H1 (cell line): ENCODE results near the gene KRTAP12-3. TPM values are rescaled to one million over a fixed set of nuclear protein-coding genes. Genes with fewer than 3 reads are reported as not detected.

Source experiments
- CTCF ChIA-PET: fragments of 300-600 bp; sonication (Branson Sonifier 250); formaldehyde crosslinking; loops from one replicate; lab custom pipeline; 2021; ENCODE audit not compliant: partially characterized antibody; lab: Charles Lee
- POLR2A ChIA-PET: fragments of 300-600 bp; sonication (Branson Sonifier 250); formaldehyde crosslinking; loops from one replicate; lab custom pipeline; 2021; ENCODE audit warnings: inconsistent platforms; ENCODE audit not compliant: partially characterized antibody; lab: Charles Lee
- DNase-seq, 2 experiments: peaks; one replicate each; pipeline versions ENCODE4 v3.0.0 to v3.0.0-alpha.2; 2010 to 2022; ENCODE audit warnings: low spot score in 2 of 2, low read depth in 1 of 2, mixed read lengths in 1 of 2
- FAIRE-seq: peaks from 2 replicates; lab custom pipeline; 2011; peaks lifted over from hg19 to GRCh38; lab: Jason Lieb, UNC
- H2AFZ ChIP-seq: 2 replicates; pipeline ENCODE4 v1.8.1; 2012; ENCODE audit warnings: low read length, inconsistent platforms
- H2AK5ac ChIP-seq: 2 replicates; pipeline ENCODE4 v1.6.1; 2013; ENCODE audit warnings: low read depth, low read length
- H2BK120ac ChIP-seq: replicated peaks from 2 replicates; pipeline ENCODE3; 2013; ENCODE audit warnings: low read depth, low read length, inconsistent platforms
- H2BK12ac ChIP-seq: 2 replicates; pipeline ENCODE4 v1.6.1; 2013; ENCODE audit warnings: low read depth, low read length
- H2BK15ac ChIP-seq: 2 replicates; pipeline ENCODE4 v1.6.1; 2013; ENCODE audit warnings: low read length
- H2BK20ac ChIP-seq: 2 replicates; pipeline ENCODE4 v1.6.1; 2013; ENCODE audit warnings: low read length
- H2BK5ac ChIP-seq: 2 replicates; pipeline ENCODE4 v1.6.1; 2013; ENCODE audit warnings: low read depth, low read length
- H3K14ac ChIP-seq: 2 replicates; pipeline ENCODE4 v1.6.1; 2013; ENCODE audit warnings: inconsistent platforms; ENCODE audit not compliant: insufficient read length
- H3K18ac ChIP-seq: 2 replicates; pipeline ENCODE4 v1.6.1; 2013; ENCODE audit warnings: low read length; ENCODE audit errors: extremely low read depth
- H3K23ac ChIP-seq: 2 replicates; pipeline ENCODE4 v1.6.1; 2013; ENCODE audit warnings: inconsistent platforms; ENCODE audit not compliant: insufficient read length
- H3K23me2 ChIP-seq: 2 replicates; pipeline ENCODE4 v1.6.1; 2013; ENCODE audit warnings: low read depth, low read length
- H3K27ac ChIP-seq: 2 replicates; pipeline ENCODE4 v1.6.1; 2011; ENCODE audit warnings: low read depth, low read length, inconsistent platforms
- H3K27me3 ChIP-seq, 4 experiments: replicated peaks in 1 of 4; 1 replicate in 1 of 4; 2 replicates in 3 of 4; pipeline versions ENCODE4 v1.6.1 to v1.8.1; 2011 to 2013; ENCODE audit warnings: low read length in 3 of 4, mild to moderate bottlenecking in 3 of 4, inconsistent platforms in 2 of 4, mixed read lengths in 2 of 4, moderate library complexity in 1 of 4; ENCODE audit not compliant: control insufficient read depth in 3 of 4, insufficient read depth in 3 of 4; ENCODE audit errors: extremely low read depth in 1 of 4
- H3K36me3 ChIP-seq, 4 experiments: 2 replicates each; pipeline versions ENCODE4 v1.6.1 to v1.8.1; 2011 to 2013; ENCODE audit warnings: mild to moderate bottlenecking in 4 of 4, low read length in 3 of 4, moderate library complexity in 2 of 4, control low read depth in 1 of 4, inconsistent platforms in 1 of 4; ENCODE audit not compliant: insufficient read depth in 4 of 4, control insufficient read depth in 2 of 4
- H3K4ac ChIP-seq: replicated peaks from 2 replicates; pipeline ENCODE3; 2013; ENCODE audit warnings: low read length, low read depth, mixed read lengths, inconsistent platforms; ENCODE audit not compliant: insufficient read length
- H3K4me1 ChIP-seq, 4 experiments: replicated peaks in 1 of 4; 1 replicate in 1 of 4; 2 replicates in 3 of 4; pipeline versions ENCODE4 v1.6.1 to v1.8.1; 2011 to 2013; ENCODE audit warnings: low read length in 3 of 4, inconsistent platforms in 2 of 4, mixed read lengths in 1 of 4; ENCODE audit not compliant: insufficient read depth in 4 of 4, control insufficient read depth in 3 of 4
- H3K4me2 ChIP-seq, 2 experiments: 2 replicates each; pipeline versions ENCODE4 v1.6.1 to v1.8.1; 2011 to 2013; ENCODE audit warnings: low read depth in 2 of 2, low read length in 2 of 2, control low read depth in 1 of 2, inconsistent platforms in 1 of 2, mild to moderate bottlenecking in 1 of 2; ENCODE audit not compliant: insufficient read depth in 1 of 2
- H3K4me3 ChIP-seq, 4 experiments: fragments of 200-600, 300-600 bp in 1 of 4; sonication (generic), shearing (Covaris generic), sonication (Bioruptor Twin) in 1 of 4; 2 replicates each; pipeline versions ENCODE4 v1.5.1 to v1.8.1; 2011 to 2016; ENCODE audit warnings: low read length in 4 of 4, low read depth in 3 of 4, control low read depth in 2 of 4, inconsistent platforms in 2 of 4, mild to moderate bottlenecking in 2 of 4, mixed read lengths in 1 of 4, moderate library complexity in 1 of 4; ENCODE audit not compliant: insufficient read depth in 2 of 4; ENCODE audit errors: extremely low read depth in 1 of 4
- H3K56ac ChIP-seq: replicated peaks from 2 replicates; pipeline ENCODE3; 2013; ENCODE audit warnings: low read depth, mild to moderate bottlenecking, mixed read lengths, low read length, inconsistent platforms; ENCODE audit not compliant: insufficient read length
- H3K79me1 ChIP-seq: 2 replicates; pipeline ENCODE4 v1.6.1; 2013; ENCODE audit warnings: low read depth, low read length, control low read depth
- H3K79me2 ChIP-seq, 2 experiments: 2 replicates each; pipeline versions ENCODE4 v1.6.1 to v1.8.1; 2012 to 2013; ENCODE audit warnings: low read length in 2 of 2, mild to moderate bottlenecking in 2 of 2, inconsistent platforms in 1 of 2; ENCODE audit not compliant: insufficient read depth in 2 of 2, control insufficient read depth in 1 of 2
- H3K9ac ChIP-seq, 4 experiments: replicated peaks in 1 of 4; 1 replicate in 1 of 4; 2 replicates in 3 of 4; pipeline versions ENCODE4 v1.6.1 to v1.8.1; 2011 to 2013; ENCODE audit warnings: low read depth in 3 of 4, low read length in 3 of 4, control low read depth in 2 of 4, mild to moderate bottlenecking in 2 of 4, moderate library complexity in 2 of 4, inconsistent platforms in 1 of 4; ENCODE audit errors: extremely low read depth in 1 of 4
- H3K9me3 ChIP-seq, 2 experiments: 2 replicates each; pipeline versions ENCODE4 v1.6.1 to v1.8.1; 2012 to 2013; ENCODE audit warnings: mild to moderate bottlenecking in 2 of 2, moderate library complexity in 2 of 2, control low read depth in 1 of 2, inconsistent platforms in 1 of 2, low read depth in 1 of 2, low read length in 1 of 2, mixed read lengths in 1 of 2; ENCODE audit not compliant: insufficient read depth in 2 of 2
- H4K20me1 ChIP-seq, 2 experiments: replicated peaks in 1 of 2; 2 replicates each; pipeline versions ENCODE3 to v1.8.1; 2011 to 2013; ENCODE audit warnings: inconsistent platforms in 2 of 2, low read length in 2 of 2, mild to moderate bottlenecking in 1 of 2; ENCODE audit not compliant: insufficient read depth in 2 of 2, control insufficient read depth in 1 of 2
- H4K5ac ChIP-seq: 2 replicates; pipeline ENCODE4 v1.6.1; 2013; ENCODE audit warnings: low read length, low read depth, mixed read lengths, inconsistent platforms; ENCODE audit not compliant: insufficient read length
- H4K8ac ChIP-seq: 2 replicates; pipeline ENCODE4 v1.8.0; 2013; ENCODE audit warnings: mild to moderate bottlenecking, moderate library complexity, low read length, inconsistent platforms; ENCODE audit not compliant: insufficient read depth; ENCODE audit errors: extremely low read depth
- H4K91ac ChIP-seq: replicated peaks from 2 replicates; pipeline ENCODE3; 2013; ENCODE audit warnings: low read length, mixed read lengths, inconsistent platforms; ENCODE audit not compliant: insufficient read length
- ATF2 ChIP-seq: IDR thresholded peaks from 2 replicates; pipeline ENCODE4 v1.6.1; 2012; ENCODE audit warnings: low read length, inconsistent platforms
- BACH1 ChIP-seq: IDR thresholded peaks from 2 replicates; pipeline ENCODE4 v1.6.1; 2012; ENCODE audit warnings: low read length, improper control_type of control experiment
- CHD1 ChIP-seq: IDR thresholded peaks from 2 replicates; pipeline ENCODE4 v1.6.1; 2012; ENCODE audit warnings: low read depth, low read length, improper control_type of control experiment
- CHD2 ChIP-seq: IDR thresholded peaks from 2 replicates; pipeline ENCODE4 v1.6.1; 2012; ENCODE audit warnings: low read length, improper control_type of control experiment
- GABPA ChIP-seq: IDR thresholded peaks from 2 replicates; pipeline ENCODE4 v1.6.1; 2011; ENCODE audit warnings: mild to moderate bottlenecking, low read length, moderate library complexity, borderline replicate concordance; ENCODE audit not compliant: insufficient read depth
- JUN ChIP-seq: IDR thresholded peaks from 2 replicates; pipeline ENCODE4 v1.6.1; 2011; ENCODE audit warnings: low read depth, mild to moderate bottlenecking, improper control_type of control experiment, low read length
- PHF8 ChIP-seq: fragments of 200-600 bp; sonication (generic); conservative IDR thresholded peaks from 2 replicates; pipeline ENCODE4 v1.7.1; 2012; ENCODE audit warnings: low read depth, mild to moderate bottlenecking, inconsistent platforms, low read length, moderate library complexity
- SIRT6 ChIP-seq: IDR thresholded peaks from one replicate; pipeline ENCODE4 v1.7.1; 2012; ENCODE audit warnings: low read length, inconsistent platforms
- SIX5 ChIP-seq: IDR thresholded peaks from 2 replicates; pipeline ENCODE4 v1.6.1; 2011; ENCODE audit warnings: mild to moderate bottlenecking, low read depth, low read length
- SRF ChIP-seq: IDR thresholded peaks from 2 replicates; pipeline ENCODE4 v1.6.1; 2011; ENCODE audit warnings: mild to moderate bottlenecking, low read depth, low read length, moderate library complexity
- TBP ChIP-seq: IDR thresholded peaks from 2 replicates; pipeline ENCODE4 v1.6.1; 2011; ENCODE audit warnings: low read depth, low read length, improper control_type of control experiment
- TEAD4 ChIP-seq: IDR thresholded peaks from 2 replicates; pipeline ENCODE4 v1.6.1; 2012; ENCODE audit warnings: low read depth, low read length, inconsistent platforms, mixed read lengths
- YY1 ChIP-seq: IDR thresholded peaks from 2 replicates; pipeline ENCODE4 v1.6.1; 2011; ENCODE audit warnings: low read depth, mild to moderate bottlenecking, low read length
- ZNF274 ChIP-seq: IDR thresholded peaks from 2 replicates; pipeline ENCODE4 v1.7.0; 2012; ENCODE audit warnings: low read length, borderline replicate concordance; ENCODE audit errors: extremely low read depth
- WGBS, 2 experiments: shearing (Covaris generic) in 1 of 2; methylation state at CpG; one replicate each; pipeline versions ENCODE4 v1.1.6 to v1.1.7; 2013 to 2015; ENCODE audit warnings: low lambda C conversion rate in 2 of 2, mixed read lengths in 2 of 2, inconsistent platforms in 1 of 2, low coverage in 1 of 2, missing lambda C conversion rate in 1 of 2; ENCODE audit not compliant: insufficient replicate concordance in 2 of 2, insufficient coverage in 1 of 2, insufficient read length in 1 of 2; ENCODE audit errors: extremely low coverage in 1 of 2, missing lambda C conversion rate in 1 of 2; 5-methylcytosine and 5-hydroxymethylcytosine counted together
- polyA plus RNA-seq, 7 experiments: library from polyadenylated mRNA; depleted of rRNA in 3 of 7; stranded (reverse) in 5 of 7; unstranded in 2 of 7; fragments of >200 nt in 5 of 7; fragments of 200-250 nt in 2 of 7; gene quantifications; 1 replicate in 5 of 7; 2 replicates in 1 of 7; 4 replicates in 1 of 7; pipeline versions ENCODE4 v1.2.1 to v1.2.3, GENCODE V29; 2011 to 2013; ENCODE audit warnings: missing spikeins in 2 of 7, mixed read lengths in 2 of 7
- total RNA-seq: library from RNA; stranded (reverse); fragmentation: NEBNext Ultra II Directional; extraction: Animal tissue kit (Norgen Biotek cat#: 25700); gene quantifications from 2 replicates; pipeline ENCODE4 v1.2.1, GENCODE V29; 2021

KRTAP12-3 gene
- total and polyA plus RNA-seq, 2 of the 8 experiments (the other 6 are each of a cell fraction or from before 2014, with no cell fraction given): not detected

- ChIA-PET CTCF (no interaction called here), POLR2A (no interaction called here)
- TF ChIP-seq YY1: no peak
- TF ChIP-seq ZNF274: no peak
- no peak for TF ChIP-seq SRF
- no peak for TF ChIP-seq CHD1
- no peak for TF ChIP-seq SIX5
- TF ChIP-seq CHD2: no peak
- TF ChIP-seq JUN: no peak
- TF ChIP-seq ATF2: no peak
- no peak for TF ChIP-seq PHF8
- TF ChIP-seq TEAD4: no peak
- no peak for TF ChIP-seq SIRT6
- TF ChIP-seq BACH1: no peak
- no peak for TF ChIP-seq GABPA
- TF ChIP-seq TBP: no peak
Measured at GRCh38 chr21:44639331-44639655, 18.4 kb upstream of the KRTAP12-3 start.

More at GRCh38 chr21:44639331-44639655, 18.4 kb upstream of the KRTAP12-3 start:
- no peak overlapping the region for H3K14ac ChIP-seq
- peaks cover 0 to 3% of the 10 kb centered on the region in 2 experiments for H4K20me1 ChIP-seq
- H3K4me2 ChIP-seq: no peak overlapping the region
- H4K8ac ChIP-seq: no peak overlapping the region
- H2BK12ac ChIP-seq: no peak overlapping the region
- no peak overlapping the region for H3K4me3 ChIP-seq
- no peak overlapping the region for H3K27ac ChIP-seq
- no peaks in the 10 kb centered on the region for H3K36me3 ChIP-seq
- no peak overlapping the region for H2BK5ac ChIP-seq
- no peak overlapping the region for H3K56ac ChIP-seq
- H3K27me3 ChIP-seq: no peaks in the 10 kb centered on the region
- H3K9me3 ChIP-seq: peaks cover 3 to 8% of the 10 kb centered on the region in 2 experiments; a peak in 2 of 4 replicates
- no peak overlapping the region for H4K5ac ChIP-seq
- no peak overlapping the region for H3K9ac ChIP-seq
- no peak overlapping the region for H2AFZ ChIP-seq
- H2BK120ac ChIP-seq: no peak overlapping the region
- no peaks in the 10 kb centered on the region; the same call in 1 of the 2 replicates for H3K23me2 ChIP-seq
- no peaks in the 10 kb centered on the region for H3K79me2 ChIP-seq
- no peak overlapping the region for H2AK5ac ChIP-seq
- 94% methylated on average over 6 of the region's 12 CpGs; no CpG with 5 or more reads in 1 of the 2 experiments for WGBS, 2 experiments
- no peak overlapping the region for H3K23ac ChIP-seq
- H4K91ac ChIP-seq: no peak overlapping the region
- no peak overlapping the region for H2BK20ac ChIP-seq
- DNase-seq: no peak
- no peak overlapping the region for H3K4ac ChIP-seq
- no peaks in the 10 kb centered on the region for H3K79me1 ChIP-seq
- H2BK15ac ChIP-seq: no peak overlapping the region
- H3K4me1 ChIP-seq: no peaks in the 10 kb centered on the region; a peak in 1 of 7 replicates
- no peak overlapping the region for H3K18ac ChIP-seq
- no peak for FAIRE-seq
